Duodenal mucosa (tissue), 2 donors: Measurements from ENCODE around the gene MGAT2.
A peak's percentile ranks its signal among the peaks of the same experiment; 100 is the strongest.

Experiments used
- H3K27ac ChIP-seq: one replicate; pipeline ENCODE4 v1.7.0; 2013; ENCODE audit warnings: low read depth, low read length
- H3K27me3 ChIP-seq, 2 donors: one replicate each; pipeline ENCODE4 v1.7.0; 2013; ENCODE audit warnings: low read length in 2 of 2, control low read depth in 1 of 2; ENCODE audit not compliant: insufficient read depth in 2 of 2, control insufficient read depth in 1 of 2
- H3K36me3 ChIP-seq, 2 donors: one replicate each; pipeline ENCODE4 v1.7.0; 2013; ENCODE audit warnings: low read length in 2 of 2, control low read depth in 1 of 2; ENCODE audit not compliant: insufficient read depth in 2 of 2, control insufficient read depth in 1 of 2
- H3K4me1 ChIP-seq, 2 donors: one replicate each; pipeline ENCODE4 v1.7.0; 2013; ENCODE audit warnings: low read length in 2 of 2, control low read depth in 1 of 2; ENCODE audit not compliant: insufficient read depth in 2 of 2, control insufficient read depth in 1 of 2
- H3K4me3 ChIP-seq, 2 donors: one replicate each; pipeline ENCODE4 v1.7.0; 2013; ENCODE audit warnings: low read length in 2 of 2, low read depth in 1 of 2
- H3K9ac ChIP-seq, 2 donors: one replicate each; pipeline ENCODE4 v1.7.0; 2013; ENCODE audit warnings: low read length in 2 of 2, low read depth in 1 of 2
- H3K9me3 ChIP-seq, 2 donors: one replicate each; pipeline ENCODE4 v1.7.0; 2013; ENCODE audit warnings: low read length in 2 of 2, control low read depth in 1 of 2; ENCODE audit not compliant: control insufficient read depth in 1 of 2

The MGAT2 gene

DNA sequence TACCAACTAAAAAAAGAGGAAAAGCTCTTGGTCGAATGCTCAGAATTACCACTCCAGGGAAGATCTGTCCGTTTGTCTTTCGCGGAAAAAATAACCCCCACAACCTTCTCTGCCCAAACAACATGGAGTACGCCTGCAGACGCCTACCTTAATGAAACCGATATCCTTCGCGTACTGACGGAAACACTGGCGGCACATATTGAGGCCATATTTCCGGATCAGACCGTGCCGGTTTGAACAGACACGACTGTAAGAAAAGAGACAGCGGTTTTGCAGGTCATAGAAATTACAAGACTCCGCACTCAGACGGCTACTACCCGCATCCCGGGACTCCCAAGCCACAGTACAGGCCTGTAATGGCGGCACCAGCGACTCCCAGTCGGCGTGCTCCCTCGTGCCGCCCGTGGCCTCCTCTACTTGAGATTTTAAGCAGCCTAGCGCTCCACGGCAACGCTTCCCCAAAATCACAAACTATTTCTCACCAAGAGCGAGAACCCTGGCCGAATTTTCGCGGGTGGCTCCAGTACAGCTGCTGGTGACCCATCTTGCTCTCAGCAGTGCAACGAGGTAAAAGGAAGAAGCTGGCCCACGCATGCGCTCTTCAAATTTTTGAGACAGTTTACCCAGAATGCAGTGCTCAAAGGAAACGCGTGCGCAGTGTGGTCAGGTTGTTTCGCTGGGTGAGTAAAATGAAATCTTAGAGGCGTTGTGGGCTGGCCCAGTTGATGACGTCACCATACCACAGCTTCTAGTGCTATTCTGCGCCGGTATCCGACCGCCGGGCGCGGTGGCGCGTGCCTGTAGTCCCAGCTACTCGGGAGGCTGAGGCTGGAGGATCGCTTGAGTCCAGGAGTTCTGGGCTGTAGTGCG is 34.6 kb upstream of the MGAT2 start, which contains the start of gene RPS29:
TSS of gene RPS29 (minus strand) at position 578 of the 870 bp plus-strand sequence. CDS start at position 544, 34 bp downstream.
- Histone ChIP-seq H3K27me3 (no peaks in the 10 kb centered on the region), H3K4me3 (peak within 1 kb of the TSS; percentile 96 to 100), H3K4me1 (peaks cover 12 to 20% of the 10 kb centered on the region in 2 donors), H3K36me3 (peaks cover 10 to 28% of the 10 kb centered on the region in 2 donors), H3K9me3 (no peaks in the 10 kb centered on the region), H3K9ac (peak within 1 kb of the TSS; percentile 95 to 98), H3K27ac (peak within 1 kb of the TSS; percentile 96)

DNA sequence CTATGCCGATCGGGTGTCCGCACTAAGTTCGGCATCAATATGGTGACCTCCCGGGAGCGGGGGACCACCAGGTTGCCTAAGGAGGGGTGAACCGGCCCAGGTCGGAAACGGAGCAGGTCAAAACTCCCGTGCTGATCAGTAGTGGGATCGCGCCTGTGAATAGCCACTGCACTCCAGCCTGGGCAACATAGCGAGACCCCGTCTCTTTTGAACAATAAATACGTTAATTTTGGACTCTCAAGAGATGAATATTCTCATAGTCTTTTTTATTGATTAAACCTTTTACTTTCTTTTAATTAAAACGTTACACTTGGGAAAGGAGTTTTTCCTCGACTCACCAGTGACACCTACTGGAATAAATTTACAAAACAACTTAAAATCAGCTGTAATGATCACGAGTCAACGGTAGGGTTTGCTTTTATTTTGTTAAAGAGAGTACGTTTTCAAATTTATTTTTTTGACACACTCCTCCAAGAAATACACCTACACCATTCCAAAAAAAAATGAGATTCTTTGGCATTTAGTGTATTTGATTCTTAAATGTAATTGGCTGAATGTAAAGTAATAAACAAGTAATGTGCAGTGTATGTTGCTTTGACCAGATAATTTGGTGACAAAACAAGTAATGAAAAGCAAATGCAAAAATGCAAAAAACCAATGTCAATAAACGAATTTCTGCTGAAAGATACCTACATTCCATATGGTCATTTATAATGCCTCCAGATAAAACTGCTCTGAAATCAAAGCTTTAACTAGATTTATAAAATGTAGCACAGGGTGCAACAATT is 33.7 kb upstream of the MGAT2 start:
- peak overlapping the region; percentile 73 for H3K27ac ChIP-seq
- H3K36me3 ChIP-seq, result peaks cover 10 to 21% of the 10 kb centered on the region in 2 donors
- H3K9me3 ChIP-seq, result no peaks in the 10 kb centered on the region
- peak overlapping the region; percentile 96 to 100 for H3K4me3 ChIP-seq
- H3K4me1 ChIP-seq, result peaks cover 12 to 20% of the 10 kb centered on the region in 2 donors
- no peaks in the 10 kb centered on the region for H3K27me3 ChIP-seq
- peak overlapping the region in 1 of 2 donors; percentile 98 for H3K9ac ChIP-seq

DNA sequence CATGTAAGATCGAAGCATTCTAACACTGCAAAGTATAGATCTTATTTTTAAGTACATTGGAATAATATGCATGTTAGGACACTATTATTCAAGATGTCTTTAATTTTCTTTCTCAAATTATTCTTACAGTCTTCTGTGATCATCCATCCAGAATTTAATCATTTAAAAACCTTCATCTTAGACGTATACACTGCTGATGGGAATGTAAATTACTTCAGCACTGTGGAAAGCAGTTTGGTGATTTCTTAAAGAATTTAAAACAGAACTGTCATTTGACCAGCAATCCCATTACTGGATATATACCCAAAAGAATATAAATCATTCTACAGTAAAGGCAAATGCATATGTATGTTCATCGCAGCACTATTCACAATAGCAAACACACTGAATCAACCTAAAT is 31.2 kb upstream of the MGAT2 start:
- no peak overlapping the region for H3K9ac ChIP-seq
- no peaks in the 10 kb centered on the region for H3K27me3 ChIP-seq
- H3K9me3 ChIP-seq, result no peaks in the 10 kb centered on the region

DNA sequence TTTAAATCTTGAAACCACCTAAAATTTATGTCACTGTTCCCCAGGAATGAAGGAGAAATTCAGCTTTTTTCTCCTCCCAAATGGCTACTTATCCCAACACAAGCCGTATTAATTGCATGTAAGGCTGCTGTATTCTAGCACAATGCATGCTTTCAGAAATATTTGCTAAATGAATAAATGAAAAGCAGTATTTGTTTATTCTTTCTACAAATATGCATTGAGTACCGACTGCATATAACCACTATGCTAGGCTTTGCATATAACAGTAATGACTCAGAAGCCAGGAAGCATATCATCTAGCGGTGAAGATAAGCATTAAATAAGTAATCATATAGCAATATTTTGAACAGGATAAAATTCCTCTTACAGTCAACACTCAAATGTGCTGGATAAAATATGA is 27.6 kb upstream of the MGAT2 start:
- Histone ChIP-seq H3K9ac (no peak overlapping the region), H3K27ac (no peak overlapping the region), H3K4me1 (peaks cover 16 to 17% of the 10 kb centered on the region in 2 donors), H3K27me3 (no peaks in the 10 kb centered on the region), H3K36me3 (no peaks in the 10 kb centered on the region), H3K9me3 (no peaks in the 10 kb centered on the region), H3K4me3 (no peak overlapping the region)

More for the DNA sequence above, 31.2 kb upstream of the MGAT2 start:
- no peak overlapping the region for H3K4me3 ChIP-seq
- H3K27ac ChIP-seq, result no peak overlapping the region
- no peaks in the 10 kb centered on the region for H3K36me3 ChIP-seq
- peaks cover 11 to 16% of the 10 kb centered on the region in 2 donors for H3K4me1 ChIP-seq

DNA sequence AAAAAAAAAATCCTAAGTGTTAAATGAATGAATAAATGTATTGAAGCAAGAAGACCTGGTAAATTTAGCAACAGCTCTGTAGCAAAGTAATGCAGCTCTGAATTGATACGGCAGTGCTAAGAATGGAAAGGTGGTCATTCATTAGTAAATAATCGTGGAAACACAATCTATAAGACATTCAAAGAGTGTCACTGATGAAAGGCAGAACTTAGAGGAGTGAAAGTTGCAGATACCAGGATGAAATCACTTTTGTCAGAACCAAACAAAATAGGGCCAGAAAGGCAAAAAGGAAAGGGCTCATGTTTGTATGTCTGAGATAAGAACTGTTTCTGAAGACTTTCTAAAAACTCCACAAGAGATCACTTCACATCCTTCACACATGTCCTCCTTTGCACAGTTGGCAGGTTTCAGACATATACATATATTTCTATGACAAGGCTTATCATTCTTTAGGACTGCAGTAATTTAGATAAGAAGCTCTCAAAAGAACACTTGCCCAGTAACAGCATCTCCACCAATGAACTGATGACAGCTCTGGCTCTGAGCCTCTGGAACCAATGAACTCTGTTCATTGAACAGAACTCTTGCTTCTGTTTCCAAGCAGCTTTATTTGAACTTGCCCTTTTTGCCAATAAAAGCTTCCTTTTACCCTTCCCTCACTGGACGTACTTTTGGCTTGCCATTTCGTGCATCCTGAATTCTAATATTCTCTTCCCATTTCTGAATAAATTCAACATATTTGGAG is 26.1 kb upstream of the MGAT2 start:
- H3K4me1 ChIP-seq, result peaks cover 16 to 17% of the 10 kb centered on the region in 2 donors
- H3K27me3 ChIP-seq, result no peaks in the 10 kb centered on the region
- H3K36me3 ChIP-seq, result no peaks in the 10 kb centered on the region
- H3K9me3 ChIP-seq, result no peaks in the 10 kb centered on the region
- H3K27ac ChIP-seq, result peak overlapping the region; percentile 28
- no peak overlapping the region for H3K4me3 ChIP-seq
- peak overlapping the region in 1 of 2 donors; percentile 45 for H3K9ac ChIP-seq

DNA sequence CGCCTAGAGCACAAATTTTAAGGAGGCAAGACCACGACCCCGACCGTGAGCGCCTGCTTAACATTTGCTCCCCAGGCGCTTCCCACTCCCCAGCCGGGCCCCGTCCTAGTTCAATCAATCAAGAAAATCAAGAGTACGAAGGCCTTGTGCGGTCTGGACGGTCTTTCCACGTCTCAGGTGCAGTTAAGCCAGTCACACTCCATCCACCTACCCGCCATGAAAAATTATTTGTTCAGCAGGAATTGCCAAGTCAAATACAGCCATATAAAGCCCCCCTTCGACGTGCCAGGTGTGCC is 22.5 kb upstream of the MGAT2 start:
- H3K27ac ChIP-seq, result peak overlapping the region; percentile 97
- peak overlapping the region; percentile 94 to 99 for H3K9ac ChIP-seq
- peak overlapping the region; percentile 82 to 99 for H3K4me3 ChIP-seq
- peaks cover 0 to 3% of the 10 kb centered on the region in 2 donors for H3K36me3 ChIP-seq
- no peaks in the 10 kb centered on the region for H3K9me3 ChIP-seq
- H3K27me3 ChIP-seq, result no peaks in the 10 kb centered on the region
- peaks cover 14 to 16% of the 10 kb centered on the region in 2 donors for H3K4me1 ChIP-seq

DNA sequence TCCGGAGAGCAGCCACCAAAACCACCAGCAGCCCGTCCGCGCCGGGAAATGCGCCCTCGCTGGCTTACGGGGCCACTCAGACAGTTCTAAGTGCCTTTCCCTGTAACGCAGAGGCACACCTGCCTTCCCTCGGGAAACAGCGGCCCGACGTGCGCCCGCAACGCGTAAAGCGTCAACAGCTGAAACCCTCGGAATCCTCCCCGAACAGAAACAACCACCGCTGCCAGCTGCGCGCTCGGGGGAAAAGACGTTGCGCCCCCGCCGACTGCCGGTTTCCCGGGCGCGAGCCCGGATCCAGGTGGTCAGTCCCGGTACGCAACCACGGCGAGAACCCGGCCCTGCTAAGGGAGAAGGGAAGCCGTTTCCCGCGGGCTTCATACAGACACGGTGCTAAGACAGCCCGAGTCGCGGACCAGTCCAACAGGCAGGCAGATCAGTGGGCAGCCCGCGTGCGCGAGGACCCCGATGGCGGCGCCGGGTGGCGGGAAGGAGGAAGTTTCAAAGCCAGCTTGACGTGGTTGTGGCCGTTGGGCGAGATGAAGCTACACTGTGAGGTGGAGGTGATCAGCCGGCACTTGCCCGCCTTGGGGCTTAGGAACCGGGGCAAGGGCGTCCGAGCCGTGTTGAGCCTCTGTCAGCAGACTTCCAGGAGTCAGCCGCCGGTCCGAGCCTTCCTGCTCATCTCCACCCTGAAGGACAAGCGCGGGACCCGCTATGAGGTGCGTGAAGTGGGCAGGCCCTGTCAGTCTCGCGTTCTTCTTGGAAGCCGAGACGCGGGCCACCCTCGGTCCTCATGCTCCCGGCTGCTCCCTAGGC is 21.9 kb upstream of the MGAT2 start, which contains the start of gene LRR1:
TSS of gene LRR1 (plus strand) at position 456 of the 816 bp plus-strand sequence. CDS start at position 537, 81 bp downstream.
- Histone ChIP-seq H3K27ac (peak within 1 kb of the TSS; percentile 97), H3K9me3 (no peaks in the 10 kb centered on the region), H3K27me3 (no peaks in the 10 kb centered on the region), H3K4me3 (peak within 1 kb of the TSS; percentile 82 to 99), H3K9ac (peak within 1 kb of the TSS; percentile 94 to 99), H3K4me1 (peaks cover 13 to 15% of the 10 kb centered on the region in 2 donors), H3K36me3 (peaks cover 0 to 3% of the 10 kb centered on the region in 2 donors)

DNA sequence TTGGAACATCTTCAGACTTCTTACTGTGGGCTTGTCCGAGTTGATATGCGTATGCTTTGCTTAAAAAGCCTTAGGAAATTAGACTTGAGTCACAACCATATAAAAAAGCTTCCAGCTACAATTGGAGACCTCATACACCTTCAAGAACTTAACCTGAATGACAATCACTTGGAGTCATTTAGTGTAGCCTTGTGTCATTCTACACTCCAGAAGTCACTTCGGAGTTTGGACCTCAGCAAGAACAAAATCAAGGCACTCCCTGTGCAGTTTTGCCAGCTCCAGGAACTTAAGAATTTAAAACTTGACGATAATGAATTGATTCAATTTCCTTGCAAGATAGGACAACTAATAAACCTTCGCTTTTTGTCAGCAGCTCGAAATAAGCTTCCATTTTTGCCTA is 13.0 kb upstream of the MGAT2 start:
- Histone ChIP-seq H3K9ac (no peak overlapping the region), H3K9me3 (no peaks in the 10 kb centered on the region), H3K4me1 (peaks cover 0 to 2% of the 10 kb centered on the region in 2 donors), H3K4me3 (peak overlapping the region in 1 of 2 donors; percentile 24), H3K27ac (no peak overlapping the region), H3K36me3 (peaks cover 0 to 13% of the 10 kb centered on the region in 2 donors), H3K27me3 (no peaks in the 10 kb centered on the region)

DNA sequence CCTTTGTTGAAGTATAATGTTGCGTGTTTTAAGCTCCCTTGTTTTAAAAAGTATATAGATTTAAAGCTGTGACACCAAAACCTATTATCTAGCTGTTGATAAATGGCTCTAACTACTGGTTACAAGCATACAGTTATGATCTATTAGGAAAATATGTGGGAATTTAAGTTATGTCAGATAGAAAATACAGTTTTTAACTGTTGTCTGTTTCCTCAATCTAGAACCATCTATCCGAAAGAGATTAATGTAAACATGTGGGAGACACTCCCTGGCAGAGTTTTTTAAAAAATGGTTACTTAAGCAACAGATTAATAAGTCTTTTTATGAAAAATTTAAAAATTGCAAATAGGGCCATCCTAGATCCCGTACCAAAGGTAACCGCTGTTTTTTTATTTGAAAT is 8.3 kb upstream of the MGAT2 start:
- peaks cover 0 to 14% of the 10 kb centered on the region in 2 donors for H3K36me3 ChIP-seq
- no peak overlapping the region for H3K4me3 ChIP-seq
- no peak overlapping the region for H3K27ac ChIP-seq
- no peak overlapping the region for H3K9ac ChIP-seq
- H3K9me3 ChIP-seq, result no peaks in the 10 kb centered on the region
- no peaks in the 10 kb centered on the region for H3K27me3 ChIP-seq
- peaks cover 0 to 2% of the 10 kb centered on the region in 2 donors for H3K4me1 ChIP-seq
